HG03460 (cell line): Measurements from ENCODE around the gene DOCK1.

Experiments used
- ATAC-seq: cut with Tn5 transposase; IDR thresholded peaks from one replicate; pipeline ENCODE4 v1.9.1; 2021; ENCODE audit not compliant: unreplicated experiment

Gene DOCK1

GRCh38 chr10:127129104-127129503 lies 223.9 kb downstream of the DOCK1 start:
- no peak for ATAC-seq

GRCh38 chr10:127132451-127132850 lies 227.2 kb downstream of the DOCK1 start:
- ATAC-seq = no peak

DNA sequence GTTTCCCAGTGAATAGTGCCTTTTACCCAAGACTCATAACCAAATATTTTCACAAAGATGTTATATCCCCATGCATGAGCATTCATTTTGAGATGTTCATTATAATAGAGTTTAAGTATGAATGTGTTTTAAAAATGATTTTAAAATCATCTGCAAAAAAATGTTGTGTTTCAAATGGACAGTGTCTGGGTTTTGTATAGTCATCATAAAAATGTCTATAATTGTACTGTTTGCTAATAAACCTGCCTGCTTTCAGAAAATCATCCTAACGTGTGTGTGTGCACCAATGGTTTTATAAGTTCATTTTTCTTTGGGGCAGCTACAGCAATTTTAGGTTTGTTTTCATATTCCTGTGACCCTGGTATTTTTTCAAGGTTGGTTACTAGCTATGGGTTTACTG lies 228.0 kb downstream of the DOCK1 start:
- no peak for ATAC-seq

DNA sequence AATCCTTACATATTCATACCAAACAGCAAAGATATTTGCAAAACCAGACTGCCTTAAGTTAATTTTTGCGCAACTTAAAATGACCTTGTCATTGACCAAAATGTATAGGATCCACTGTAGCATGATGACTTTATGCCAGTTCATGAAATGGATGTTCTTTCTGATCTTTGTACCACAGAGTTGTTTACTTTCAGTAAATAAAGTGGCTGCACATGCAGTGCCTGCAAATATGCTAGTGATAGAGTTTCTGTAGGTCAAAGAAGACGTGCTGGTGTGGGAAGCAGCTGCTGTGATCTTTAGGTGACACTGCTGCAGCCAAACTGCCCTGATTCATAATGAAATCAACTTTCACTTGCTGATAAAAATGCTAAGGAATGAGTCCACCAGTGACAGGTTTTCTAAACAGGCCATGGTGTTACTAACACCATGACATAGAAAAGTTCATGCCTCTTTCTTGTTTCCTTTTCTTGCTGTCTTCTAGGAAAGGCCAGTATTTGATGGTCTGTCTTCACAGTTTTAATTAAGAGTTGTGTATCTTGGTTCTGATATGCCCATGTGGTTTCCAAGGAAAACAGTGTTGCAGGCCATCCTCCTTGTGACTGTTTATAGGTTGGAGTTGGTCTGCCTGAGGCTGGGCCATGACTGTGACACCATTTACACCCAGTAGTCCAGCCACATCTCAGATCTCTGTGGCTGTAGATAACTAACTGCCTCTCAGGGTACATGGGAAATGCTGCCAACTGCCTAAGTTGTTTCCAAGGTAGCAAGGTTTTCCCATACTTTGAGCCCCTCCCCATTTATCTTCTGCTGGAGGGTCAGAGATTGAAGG lies 228.7 kb downstream of the DOCK1 start:
- no peak for ATAC-seq

GRCh38 chr10:127135844-127136577 lies 230.8 kb downstream of the DOCK1 start:
- no peak for ATAC-seq

DNA sequence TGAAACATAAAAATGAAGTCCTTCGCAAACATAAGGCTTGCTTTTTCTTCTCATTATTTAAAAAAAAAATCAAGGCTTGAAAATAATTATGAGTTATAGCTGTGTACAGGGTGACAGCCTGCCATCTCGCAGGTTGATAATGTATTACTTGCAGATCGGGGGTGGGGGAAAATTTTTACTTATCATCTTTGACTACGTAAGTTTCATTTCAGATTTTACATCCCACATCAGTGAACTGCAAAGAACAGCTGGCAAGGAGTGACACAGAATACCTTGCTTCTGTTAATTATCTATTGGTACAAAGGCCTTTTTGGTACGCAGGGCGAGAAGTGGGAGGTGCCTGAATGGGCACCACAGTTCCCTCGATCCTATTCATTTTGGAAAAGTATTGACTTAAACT lies 232.2 kb downstream of the DOCK1 start:
- no peak for ATAC-seq

- no peak for ATAC-seq
Observed at GRCh38 chr10:127142136-127142535, 236.9 kb downstream of the DOCK1 start.

DNA sequence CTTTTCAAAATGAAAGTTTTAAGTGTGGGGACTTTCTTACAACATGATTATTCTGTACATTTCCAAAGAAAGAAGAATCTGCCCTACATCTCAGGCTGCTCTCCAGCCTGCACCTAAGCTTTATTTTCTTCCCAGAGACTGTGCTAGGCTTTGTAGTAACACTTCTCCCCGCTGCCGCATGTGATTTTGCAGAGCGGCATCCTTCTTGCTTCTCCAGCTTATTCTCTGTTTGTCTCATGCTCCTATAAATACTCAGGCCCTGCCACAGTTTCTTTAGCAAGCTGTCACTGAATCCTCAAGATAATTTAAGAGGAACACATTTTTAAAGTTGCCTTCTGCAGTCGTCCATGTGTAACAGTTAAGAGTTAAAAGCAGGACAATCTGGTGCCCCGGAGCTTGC lies 237.6 kb downstream of the DOCK1 start:
- no peak for ATAC-seq

DNA sequence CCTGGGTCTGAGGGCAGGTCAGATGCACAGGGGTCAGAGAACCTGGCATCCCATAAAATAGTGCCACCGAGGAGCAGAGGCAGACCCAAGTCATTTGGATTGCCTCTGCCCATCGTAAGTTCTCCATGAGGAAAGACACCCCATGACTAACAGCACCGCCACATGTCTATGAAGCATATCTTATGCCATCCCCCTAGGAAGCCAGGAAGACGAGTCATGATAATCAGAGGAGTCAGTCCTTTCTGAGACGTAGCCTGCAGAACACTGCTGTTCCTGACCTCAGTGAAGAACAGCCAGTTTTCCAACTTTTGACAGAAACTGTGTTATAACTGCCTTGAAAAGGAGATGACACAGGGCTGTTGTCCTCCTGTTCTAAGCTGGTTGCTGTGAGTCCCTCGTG lies 239.9 kb downstream of the DOCK1 start:
- no peak for ATAC-seq

DNA sequence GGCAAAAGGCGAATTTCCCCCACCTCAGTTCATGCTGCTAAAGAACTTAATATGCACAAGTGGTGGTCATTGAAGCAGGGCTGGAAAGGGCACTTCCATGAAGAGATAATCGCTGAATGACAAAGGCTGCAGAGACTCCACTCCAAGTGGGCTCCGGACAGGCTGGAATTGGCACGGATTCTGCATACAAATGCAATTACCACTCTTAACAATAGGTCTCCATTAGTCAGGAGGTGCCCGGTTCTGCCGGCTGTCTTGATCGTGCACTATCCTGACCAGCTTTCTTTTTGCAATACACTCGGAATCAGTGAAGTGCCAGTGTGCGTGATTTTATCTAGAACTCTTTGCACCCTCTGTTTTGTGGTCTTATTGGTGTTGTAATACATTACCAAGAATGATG lies 241.4 kb downstream of the DOCK1 start:
- ATAC-seq = no peak

GRCh38 chr10:127148066-127148932 lies 243.1 kb downstream of the DOCK1 start:
- no peak for ATAC-seq

DNA sequence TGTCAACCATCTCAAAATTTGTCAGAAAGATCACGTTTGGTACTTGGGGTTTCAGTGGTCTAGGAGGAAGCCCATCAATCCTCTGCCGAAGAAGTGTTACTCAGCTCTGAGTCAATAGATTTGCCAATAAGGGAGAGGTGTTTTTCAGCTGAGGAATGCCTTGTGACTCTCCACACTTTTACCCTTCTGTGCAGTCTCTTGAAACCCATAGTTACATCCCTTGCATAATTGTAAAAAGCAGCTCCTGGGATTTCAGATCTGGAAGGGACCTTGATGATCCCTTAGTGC lies 243.6 kb downstream of the DOCK1 start:
- no peak for ATAC-seq

GRCh38 chr10:127149501-127150081 lies 244.4 kb downstream of the DOCK1 start:
- ATAC-seq = no peak

DNA sequence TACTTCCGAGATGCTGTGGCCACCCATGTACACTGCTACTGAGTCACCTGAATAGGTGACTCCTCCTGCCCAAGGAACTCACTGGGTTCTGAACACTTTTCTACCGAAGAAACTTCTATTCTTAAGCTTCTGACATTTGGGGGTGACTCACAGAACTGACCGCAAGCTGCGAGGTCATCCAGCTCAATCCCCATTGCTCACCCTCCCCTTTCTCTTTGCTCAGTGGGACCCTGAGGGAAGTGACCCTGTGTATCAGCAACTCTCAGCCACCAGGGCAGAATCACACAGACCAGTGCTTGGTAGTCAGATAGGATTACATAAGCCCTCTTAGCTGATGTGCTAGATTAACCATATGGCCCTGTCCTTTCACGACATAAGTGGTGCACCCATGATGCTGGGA lies 244.9 kb downstream of the DOCK1 start:
- no peak for ATAC-seq

GRCh38 chr10:127151541-127151940 lies 246.3 kb downstream of the DOCK1 start:
- ATAC-seq = no peak

DNA sequence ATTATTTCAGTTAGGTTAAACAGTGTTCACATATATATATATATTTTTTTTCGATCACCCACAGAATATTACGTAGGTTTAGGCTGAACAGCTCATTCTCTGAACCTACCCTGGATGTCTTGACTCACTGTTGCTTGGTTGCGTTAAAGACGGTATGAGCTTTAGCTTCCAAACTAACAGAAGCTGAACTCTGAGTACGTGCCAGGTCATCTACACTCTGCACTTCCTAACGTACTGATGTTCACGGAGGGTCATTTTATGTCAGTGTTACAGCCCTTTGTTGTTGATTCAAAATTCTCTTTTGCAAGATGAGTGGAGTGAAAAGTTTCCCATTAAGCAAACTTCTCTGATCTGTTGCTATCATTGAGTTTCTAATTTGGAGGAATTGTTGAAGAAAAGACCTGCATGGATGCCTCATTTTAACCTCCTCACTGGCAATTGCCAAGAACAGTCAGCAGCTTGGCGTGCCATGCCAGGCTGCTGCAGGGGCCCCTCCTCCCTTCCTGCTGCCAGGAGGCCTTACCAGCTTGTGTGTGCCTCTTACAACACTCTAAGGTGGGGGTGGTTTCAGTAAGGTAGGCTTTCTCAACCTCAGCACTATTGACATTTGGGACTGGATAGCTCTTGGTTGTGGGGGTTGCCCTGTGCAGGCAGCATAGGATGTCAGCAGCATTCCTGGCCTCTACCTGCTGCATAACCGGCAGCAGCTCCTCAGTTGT lies 246.9 kb downstream of the DOCK1 start:
- no peak for ATAC-seq

- ATAC-seq = no peak
Observed at GRCh38 chr10:127153181-127153580, 248.0 kb downstream of the DOCK1 start.

- ATAC-seq = no peak
Observed at GRCh38 chr10:127154831-127155620, 249.8 kb downstream of the DOCK1 start.

- ATAC-seq = no peak
Observed at GRCh38 chr10:127157089-127157488, 251.9 kb downstream of the DOCK1 start.
